Measurements from ENCODE around the gene CDK3.
"Not testable (repeated sequence)": the region's sequence is repeated elsewhere in the genome, so short reads cannot be mapped to it uniquely, and the experiment has no call there.

Gene CDK3

DNA sequence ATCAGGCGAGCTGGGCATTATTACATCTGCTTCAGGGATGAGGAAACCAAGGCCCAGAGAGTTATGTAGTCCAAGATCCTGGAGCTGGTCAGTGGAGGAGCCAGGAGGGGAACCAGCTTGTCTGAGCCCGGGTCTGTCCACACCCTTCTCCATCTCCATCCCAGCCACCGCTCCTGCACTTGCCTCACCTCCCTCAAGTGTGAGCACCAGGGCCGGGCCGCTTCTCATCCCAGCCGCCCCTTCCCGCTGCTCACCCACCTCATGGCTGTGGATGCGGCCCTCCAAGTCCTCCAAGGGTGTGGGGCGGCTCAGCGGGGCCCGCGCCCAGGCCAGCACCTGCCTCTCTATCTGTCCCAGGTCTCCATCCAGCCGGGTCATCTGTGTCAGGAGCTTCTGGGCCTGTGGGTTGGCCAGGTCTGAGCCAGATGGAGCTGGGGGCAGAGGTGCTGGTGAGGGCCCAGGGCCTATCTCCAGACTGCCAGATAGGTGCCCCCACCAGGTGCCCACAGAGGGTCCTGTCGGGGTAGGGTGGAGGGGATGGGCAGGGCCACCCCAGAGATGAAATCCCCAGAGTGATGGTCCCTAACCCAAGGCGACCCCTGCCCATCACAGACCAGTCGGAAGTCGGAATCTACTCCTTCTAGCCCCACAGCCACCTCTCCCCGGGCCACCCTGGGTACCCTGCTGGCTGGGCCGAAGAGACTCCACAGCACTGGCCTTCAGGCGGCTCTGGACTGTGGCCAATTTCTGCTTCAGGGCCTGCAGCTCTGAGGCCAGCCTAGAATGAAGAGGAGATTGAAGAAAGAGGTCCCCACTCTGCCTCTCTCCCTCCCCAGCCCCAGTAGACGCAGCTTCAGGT, 17.1 kb downstream of the CDK3 start:
- no peak for DNase-seq

DNA sequence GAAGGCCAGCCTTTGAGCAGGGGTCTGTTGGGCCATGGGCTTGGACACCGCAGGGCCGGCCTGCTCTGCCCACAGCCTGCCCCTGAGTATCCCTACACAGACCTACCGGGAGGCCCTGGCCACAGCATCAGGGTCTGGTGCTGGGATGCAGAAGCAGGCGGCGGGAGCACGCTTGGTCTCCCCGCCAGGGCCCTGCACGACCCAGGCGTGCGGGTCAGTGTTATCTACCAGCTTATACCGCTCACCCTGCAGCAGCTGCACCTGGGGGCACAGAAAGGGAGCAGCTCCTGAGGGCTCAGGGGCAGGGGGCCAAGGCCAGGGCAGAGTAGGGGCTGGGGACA, 17.7 kb downstream of the CDK3 start:
- DNase-seq: no peak

DNA sequence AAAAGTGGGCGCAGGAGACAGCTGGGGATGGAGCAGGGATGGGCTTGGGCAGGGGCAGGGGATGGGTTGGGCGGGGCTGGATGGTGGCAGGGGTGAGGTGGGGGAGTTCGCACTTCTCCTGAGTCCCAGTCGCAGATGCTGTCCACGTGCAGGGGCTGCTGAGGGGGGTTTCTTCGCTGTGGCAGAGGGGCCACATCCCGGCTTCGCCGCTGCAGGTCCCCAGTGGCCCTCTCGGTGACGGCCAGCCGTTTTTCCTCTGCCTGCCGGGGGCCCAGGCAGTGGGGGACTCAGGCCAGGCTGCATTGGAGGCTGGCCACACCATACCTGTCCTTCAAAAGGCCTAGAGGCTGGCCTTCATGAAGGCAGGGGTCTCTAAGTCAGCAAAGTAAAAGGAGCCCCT, 18.1 kb downstream of the CDK3 start:
- DNase-seq: no peak

DNA sequence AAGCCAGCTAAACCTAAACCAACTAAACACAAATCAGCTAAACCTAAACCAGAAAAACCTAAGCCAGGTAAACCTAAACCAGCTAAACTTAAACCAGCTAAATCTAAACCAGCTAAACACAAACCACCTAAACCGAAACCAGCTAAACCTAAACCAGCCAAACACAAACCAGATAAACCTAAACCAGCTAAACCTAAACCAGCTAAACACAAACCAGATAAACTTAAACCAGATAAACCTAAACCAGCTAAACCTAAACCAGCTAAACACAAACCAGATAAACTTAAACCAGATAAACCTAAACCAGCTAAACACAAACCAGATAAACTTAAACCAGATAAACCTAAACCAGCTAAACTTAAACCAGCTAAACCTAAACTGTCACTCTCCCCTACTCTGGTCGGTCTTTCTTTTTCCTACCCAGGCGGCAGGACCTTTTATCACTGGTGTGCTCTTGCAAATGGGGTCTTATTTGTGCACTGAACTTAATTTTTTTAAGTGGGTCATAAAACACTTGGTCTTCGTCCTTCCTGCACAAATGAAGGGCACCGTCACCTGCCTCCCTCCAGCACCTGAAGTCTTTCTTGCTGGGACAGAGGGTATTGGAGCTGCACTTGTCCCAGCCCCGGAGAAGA, 19.3 kb downstream of the CDK3 start:
- DNase-seq: no peak

DNA sequence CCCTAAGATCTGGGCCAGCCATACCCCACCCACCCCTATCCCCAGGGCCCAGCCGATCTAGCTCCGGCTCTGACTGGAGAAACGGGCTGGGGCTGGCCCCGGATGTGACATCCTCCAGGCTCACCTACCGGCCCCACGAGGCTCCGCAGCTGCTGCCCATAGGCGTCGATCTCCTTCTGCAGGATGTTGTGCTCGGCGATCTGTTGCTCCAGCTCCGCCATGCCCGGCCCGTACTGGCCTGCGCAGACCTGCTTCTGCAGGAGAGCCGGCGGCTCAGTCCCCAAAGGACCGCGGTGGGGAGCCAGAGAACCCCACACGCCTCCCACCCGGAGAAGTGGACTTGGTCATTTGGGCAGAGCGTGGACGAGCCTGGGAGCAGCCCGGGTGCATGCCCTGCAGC, 21.6 kb downstream of the CDK3 start:
- no peak for DNase-seq

DNA sequence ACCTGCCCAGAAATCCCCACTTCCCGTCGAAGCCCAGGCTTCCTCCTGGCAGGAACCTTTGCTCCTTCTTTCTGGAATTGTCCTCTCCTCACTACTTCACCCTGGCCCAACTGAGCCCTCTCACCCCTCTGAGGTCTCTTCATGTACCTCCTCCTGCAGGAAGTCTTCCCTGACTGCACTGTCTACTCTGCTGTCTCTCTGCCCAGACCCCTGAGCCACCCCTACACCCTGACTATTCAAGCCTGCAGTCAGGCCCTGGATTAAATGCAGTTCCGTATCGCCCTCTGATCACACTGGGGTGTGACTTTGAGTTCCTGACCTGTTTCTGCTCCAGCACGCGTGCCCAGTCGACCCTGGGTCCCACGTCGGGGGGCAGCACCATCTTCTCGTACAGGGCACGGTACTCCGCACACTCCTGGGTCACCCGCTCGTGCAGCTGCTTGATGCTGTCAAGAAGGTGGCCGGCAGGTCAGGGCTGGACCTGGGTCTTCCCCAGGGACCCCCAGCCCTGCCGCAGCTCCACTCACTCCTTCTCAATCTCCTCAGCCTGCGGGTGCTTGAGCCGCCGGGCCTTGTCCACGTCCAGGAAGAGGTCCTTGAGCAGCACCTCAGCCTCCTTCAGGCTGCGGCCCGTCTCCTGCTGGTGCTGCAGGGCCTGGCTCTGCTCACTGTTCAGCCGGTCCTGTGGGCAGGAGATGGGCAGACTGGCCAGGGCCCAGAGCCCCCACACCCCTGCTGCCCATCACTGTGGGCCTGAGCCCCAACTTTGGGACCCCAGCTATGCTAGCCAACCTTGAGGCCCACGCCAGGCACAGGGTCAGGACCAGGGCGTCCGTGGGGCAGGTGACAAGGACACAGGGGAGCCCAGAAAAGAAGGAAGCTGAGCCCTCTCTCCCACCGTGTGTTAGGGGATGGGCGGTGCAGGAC, 22.6 kb downstream of the CDK3 start:
- no peak for DNase-seq

DNA sequence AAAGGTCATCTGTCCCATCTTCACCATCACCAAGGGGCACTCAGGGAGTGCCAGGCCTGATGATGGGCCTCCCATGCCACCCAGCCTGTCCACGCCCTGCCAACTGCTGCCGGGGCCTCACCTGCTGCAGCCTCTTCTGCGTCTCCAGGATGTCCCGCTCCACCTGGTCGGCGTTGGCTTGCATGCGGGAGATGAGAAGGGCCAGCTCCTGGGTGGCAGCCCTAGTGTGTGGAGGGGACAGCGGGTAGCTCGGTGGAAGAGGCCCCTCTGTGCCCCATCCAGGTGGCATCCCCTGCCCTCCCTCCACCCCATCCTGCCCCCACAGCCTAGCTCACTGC, 23.2 kb downstream of the CDK3 start:
- DNase-seq: no peak

DNA sequence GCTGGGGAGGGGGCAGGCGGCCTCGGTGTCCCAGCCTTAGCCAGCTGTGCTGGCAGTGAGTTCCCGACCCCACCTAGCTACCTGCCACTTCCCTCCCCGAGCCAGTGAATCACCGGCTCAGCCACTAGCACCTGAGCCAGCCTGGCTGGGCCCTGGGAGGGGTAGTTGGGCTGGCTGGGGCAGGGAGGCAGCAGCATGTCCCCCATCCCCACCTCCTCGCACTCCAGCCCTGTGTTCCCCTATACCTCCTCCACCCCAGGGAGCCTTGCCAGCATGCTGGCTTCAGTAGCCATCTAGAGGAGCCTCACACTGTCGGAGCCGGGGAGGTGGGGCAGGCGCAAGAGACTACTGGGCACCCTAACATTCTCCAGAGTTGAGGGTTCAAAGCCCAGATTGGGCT, 23.7 kb downstream of the CDK3 start:
- no peak for DNase-seq

DNA sequence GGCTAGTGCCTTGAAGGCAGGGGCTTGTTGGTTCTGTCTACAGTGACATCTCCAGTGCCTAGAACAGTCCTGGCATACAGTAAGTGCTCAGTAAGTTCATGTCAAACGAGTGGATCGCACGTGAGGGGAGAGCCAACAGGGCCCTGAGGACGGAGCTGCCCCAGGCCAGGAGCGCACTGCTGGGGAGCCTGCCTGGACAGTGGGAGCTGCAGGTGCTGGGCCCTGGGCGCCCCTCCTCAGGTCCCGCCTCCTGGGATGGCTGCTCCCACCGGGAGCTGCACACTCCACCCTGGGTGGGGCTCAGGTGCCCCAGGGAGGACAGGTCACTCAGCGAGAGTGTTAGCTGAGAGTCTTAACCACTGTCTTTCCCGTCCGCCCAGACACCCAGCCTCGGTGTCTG, 24.6 kb downstream of the CDK3 start:
- DNase-seq: no peak

DNA sequence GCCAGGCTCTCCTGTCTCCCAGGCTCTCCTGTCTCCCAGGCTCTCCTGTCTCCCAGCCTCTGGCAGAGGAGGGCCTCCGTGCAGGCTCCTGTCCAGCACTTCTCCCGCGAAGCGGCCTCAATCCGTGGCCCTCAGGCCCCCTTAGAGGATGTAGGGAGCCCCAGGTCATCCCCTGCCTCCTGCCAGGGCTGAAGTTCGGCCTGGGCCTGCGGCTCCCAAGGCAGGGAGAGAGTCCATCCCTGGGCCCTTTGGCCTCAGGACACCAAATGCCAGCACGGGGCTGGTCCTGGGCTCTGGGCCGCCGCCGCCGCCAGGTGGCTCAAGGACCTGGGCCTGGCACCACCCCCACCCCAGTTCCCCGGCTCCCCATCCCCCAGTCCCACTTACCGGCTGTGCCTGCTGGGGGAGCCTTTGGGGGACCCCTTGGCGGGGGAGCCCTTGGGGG, 26.1 kb downstream of the CDK3 start:
- DNase-seq: no peak

DNA sequence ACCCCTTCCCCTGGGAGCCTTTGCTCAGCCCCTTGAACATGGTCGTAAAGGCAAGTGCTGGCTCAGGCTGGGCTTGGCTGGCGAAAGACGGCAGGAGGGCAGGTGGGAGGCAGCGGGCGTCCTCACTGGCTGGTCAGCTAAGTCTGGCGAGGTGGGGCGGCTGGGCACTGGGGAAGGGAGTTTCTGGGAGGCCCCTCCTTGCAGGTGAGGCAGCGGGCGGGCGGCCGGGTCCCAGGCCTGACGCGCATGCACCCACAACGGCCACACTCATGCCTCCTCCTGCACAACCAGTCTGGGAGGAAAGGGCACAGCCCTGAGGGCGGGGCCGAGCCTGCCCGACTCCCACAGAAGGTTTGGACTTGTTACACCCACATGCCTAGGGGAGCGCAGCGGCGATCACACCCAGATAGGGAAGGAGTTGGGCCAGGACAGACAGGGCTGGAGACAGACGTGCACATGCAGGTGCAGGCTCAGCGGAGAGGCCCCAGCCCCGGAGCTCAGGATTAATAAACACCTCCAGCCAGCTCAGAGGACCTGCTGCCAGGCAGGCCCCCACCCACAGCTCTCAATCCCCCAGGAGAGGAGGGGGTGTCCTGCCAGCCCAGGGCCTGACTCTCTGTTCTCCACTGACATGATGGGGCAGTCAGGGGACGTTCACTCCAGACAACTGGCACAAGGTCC, 26.6 kb downstream of the CDK3 start, which contains the start of gene EVPL:
Gene EVPL, minus strand, starts transcription at position 148 of the 681 bp plus-strand sequence. Its CDS starts 108 bp downstream, at position 40.
- peak; percentile 15 for DNase-seq

DNA sequence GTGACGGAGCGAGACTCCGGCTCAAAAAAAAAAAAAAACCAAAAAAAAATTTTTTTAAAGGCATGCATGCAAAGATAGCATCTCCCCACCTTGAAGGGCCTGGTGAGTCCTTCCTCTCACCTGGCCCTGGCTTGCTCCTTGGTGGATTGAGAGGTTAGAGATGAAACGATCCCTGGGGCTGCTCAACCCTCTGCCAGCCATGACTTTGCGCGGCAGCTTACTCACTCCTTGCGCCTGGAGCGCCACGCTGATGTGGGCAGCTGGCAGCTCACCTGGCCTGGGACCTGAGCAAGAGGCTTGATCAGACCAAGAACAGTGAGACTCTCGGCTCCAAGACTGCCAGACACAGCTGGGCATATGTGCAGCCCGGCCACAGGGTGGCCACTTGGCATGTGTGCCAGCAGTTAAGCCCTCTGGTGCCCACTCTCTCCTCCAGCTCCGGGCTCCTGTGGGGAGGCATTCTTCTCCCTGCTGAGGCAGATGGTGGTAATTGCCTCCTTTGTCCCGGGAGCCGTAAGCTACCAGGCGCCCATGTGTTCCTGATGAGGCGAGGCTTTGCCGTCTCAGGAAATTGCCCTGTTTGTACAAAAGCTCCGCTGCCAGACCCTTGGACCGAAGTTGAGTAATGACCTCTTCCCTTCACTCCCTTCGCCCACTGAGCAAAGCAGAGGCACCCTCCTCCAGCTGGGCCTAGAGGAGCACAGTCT, 31.6 kb downstream of the CDK3 start:
- DNase-seq: no peak

DNA sequence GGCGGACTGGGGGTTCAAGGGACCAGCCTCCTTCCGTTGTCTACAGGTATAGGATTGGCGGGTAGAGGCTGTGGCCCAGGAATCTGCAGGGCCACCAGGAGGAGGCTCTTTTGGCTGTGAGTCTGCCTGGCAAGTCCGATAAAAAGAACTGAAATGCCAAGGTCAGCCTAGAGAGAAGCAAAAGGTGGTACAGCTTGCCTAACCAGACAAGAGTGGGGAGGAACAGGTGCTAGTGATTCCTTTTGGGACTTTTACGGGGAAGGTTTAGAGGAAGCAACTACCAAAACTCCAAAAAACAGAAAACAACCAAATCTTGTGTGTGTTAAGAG, 32.1 kb downstream of the CDK3 start:
- DNase-seq: no peak

DNA sequence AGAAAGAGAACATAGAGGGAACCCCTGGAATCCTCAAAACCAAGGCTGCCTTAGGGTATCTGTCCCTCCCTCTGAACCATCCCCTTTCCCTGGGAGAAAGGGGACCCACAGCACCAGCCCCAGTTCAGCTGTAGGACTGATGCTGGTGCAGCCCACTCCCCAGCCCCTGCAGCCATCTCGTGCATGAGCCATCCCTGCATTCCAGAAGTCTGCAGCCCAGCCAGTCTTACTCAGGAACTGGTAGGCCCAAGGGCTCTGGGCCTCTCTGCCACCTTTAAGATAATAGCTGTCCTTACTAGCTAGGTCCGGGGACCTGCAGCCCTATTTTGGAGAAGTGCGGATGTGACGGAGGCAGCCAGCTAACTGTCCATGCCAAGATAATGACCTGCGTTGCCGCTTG, 32.5 kb downstream of the CDK3 start:
- DNase-seq: no peak

DNA sequence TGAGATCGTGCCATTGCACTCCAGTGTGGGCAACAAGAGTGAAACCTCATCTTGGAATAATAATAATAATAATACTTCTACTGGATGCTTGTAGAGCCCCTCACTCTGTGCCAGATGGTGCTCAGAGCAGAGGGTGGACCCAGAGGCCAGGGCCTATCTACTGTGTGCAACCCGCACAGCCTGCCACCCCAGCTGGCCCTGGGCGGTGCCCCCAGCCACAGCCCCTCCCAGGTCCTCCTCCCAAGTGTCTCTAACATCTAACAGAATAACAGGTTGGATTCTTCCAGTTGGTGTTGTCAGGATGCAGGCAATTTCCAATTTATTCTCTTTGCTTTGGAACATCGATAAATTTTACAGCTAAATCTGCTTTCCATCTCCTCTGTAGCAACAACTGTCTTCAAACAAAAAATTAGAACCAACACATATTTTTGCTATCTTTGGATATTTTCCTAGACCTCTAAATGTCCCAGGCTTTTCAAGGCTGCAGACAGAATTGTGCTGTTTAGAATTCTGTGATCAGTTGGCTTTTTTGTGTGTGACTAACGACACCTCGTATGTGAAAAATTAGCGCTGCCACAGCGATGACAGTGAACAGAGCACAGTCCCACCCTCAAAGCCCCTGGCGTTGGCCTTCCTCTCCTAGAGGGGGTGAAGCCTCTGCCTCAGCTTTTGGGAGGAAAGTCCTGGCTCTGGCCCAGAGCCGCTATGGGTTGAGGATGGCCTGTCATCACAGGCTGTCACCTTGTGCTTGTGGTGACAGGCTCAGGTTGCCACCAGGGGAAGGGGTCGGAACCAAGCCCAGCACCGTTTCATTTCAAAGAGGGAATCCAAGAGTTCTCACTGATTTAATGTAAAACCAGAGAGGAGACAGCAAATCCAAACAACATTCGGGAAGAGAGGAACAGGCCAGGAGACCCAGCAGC, 34.0 kb downstream of the CDK3 start:
- DNase-seq: no peak

DNA sequence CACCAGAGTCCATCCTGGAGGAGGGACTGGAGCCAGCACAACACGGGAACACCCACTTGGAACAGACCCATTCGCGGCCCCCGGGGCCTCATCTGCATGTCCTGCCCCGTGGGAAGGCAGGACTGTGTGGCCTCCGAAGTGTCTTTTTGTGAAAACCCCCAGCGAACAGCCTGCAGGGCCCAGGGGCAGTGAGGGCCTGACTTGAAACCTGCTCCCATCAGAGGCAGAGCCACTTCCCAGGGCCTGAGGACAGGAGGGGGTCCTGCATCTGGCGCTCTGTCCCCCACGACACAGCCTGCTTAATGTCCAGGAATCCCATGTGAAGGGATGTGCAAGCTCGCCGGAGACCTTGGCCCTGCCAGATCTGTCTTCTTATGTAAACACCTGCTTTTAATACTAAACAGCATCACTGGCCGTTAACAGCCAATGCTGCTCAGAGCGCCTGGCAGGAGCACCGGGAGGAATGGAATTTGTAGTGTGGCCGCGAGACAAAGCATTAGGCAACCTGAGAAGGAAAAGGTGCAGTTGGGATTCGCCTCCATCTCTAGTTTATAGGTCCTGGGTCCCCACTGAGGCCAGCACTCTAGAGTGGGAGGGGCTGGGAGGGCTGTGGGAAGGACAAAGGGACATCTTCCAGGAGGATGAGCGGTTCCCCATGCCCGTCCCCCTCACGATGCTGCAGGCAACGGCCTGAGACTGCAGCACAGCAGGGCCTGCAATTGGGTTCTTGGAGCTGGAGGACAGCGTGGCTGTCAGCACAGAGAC, 36.0 kb downstream of the CDK3 start:
- no peak for DNase-seq

DNA sequence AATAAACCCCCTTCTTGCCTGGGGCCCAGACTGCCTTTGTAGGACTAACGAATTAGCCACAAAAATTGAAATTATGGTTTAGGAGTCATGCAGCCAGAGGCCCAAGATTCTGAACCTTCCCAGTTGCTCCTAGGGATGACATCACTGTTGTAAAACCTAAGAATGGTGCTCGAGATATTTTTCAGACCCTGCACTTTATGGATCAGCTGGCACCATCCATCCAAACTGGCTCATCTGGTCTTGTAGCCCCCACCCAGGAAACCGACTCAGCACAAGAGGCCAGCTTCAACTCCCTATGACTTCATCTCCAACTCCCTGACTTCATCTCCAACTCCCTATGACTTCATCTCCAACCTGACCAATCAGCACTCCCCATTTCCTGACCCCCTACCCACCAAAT, 37.4 kb downstream of the CDK3 start:
- no peak for DNase-seq

DNA sequence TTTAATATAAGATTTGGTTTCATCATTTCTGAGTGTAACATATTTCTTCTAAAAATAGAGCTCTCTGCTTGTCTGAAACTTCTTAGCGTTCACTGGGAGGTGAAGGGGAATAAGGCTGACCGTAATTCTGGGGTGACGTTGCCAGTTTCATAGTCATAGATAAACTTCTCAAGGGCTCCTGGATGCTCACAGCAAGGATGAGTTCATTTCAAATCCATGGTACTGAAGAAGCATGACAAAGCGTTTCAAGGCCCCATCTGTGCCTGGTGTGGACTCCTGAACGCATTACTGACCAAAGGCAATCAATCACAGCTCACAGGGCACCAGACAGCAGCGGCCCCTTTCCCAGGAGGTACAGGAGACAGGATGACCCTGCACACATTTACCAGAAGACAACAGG, 38.5 kb downstream of the CDK3 start:
- no peak for DNase-seq

DNA sequence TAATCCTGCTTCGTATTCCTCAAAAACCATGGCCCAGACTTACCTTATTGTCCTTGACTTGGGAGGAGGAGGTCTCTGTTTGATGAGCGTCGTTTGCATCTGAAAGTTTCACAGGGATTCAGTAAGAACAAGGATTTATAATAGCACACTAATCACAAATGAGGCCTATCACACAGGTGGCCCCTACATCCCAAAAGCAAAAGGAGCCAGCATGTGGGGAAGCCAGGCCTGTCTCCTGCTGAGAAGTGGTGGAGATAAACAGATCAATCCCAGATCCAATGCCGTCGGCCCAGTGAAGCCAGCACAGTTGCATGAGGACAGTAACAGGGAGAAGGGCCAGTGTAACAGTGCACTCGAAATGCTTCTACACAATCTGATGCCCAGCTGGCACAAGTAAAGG, 39.7 kb downstream of the CDK3 start:
- DNase-seq: no peak

DNA sequence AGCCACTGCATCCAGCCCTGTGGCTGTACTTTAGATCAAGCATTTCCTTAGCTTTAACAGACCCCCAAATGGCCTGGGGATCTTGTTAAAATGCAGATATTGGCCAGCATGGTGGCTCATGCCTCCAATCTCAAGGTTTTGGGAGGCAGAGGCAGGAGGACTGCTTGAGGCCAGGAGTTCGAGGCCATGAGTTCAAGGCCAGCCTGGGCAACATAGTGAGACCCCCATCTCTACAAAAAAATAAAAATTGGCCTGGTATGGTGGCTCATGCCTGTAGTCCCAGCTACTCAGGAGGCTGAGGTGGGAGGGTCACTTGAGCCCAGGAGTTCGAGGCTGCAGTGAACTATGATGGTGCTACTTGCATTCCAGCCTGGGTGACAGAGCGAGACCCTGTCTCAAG, 42.2 kb downstream of the CDK3 start:
- DNase-seq: not testable (repeated sequence)
